Measurements from ENCODE around the gene ARHGEF28. TPM values are rescaled to one million over a fixed set of nuclear protein-coding genes. Genes with fewer than 3 reads are reported as not detected.

The ARHGEF28 gene
- total and polyA plus RNA-seq, 2 of the 4 experiments (the other 2 are of a cell fraction), result 3.6 to 16.0 TPM

DNA sequence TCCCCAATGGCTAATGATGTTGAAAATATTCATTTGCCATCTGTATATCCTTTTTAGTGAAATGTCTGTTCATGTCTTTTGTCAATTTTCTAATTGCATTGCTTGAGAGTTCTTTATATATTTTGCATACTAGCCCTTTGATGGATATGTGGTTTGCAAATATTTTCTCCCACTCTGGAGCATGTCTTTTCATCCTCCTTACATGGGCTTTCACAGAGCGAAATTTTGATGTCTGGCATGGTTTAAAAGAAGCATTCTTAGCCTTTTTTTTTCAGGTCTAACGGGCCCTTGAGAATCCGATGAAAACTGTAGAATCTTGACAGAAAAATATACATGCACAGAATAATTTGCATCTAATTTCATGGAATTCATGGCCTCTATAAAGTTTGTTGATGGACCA lies 44.7 kb downstream of the ARHGEF28 start:
- Histone ChIP-seq H3K9ac (ENCODE audit: low read depth, low read length) (no peak overlapping the region), H3K9me3 (ENCODE audit: control insufficient read depth, insufficient read depth, low read length) (no peaks in the 10 kb centered on the region), H4K8ac (ENCODE audit: low read depth in 2 of 2, low read length in 2 of 2) (no peak overlapping the region), H3K4me3 (ENCODE audit: insufficient read depth, low read depth, low read length) (no peak overlapping the region), H3K23ac (ENCODE audit: low read depth, low read length) (no peak overlapping the region), H3K4ac (ENCODE audit: low read depth, low read length) (no peak overlapping the region), H3K4me1 (ENCODE audit: control insufficient read depth, insufficient read depth, low read length) (peaks cover 19% of the 10 kb centered on the region), H4K91ac (ENCODE audit: insufficient read depth, low read depth, low read length) (no peak overlapping the region), H2BK5ac (ENCODE audit: low read depth, low read length, poor library complexity, severe bottlenecking) (no peak overlapping the region), H4K5ac (ENCODE audit: low read depth, low read length) (no peak overlapping the region), H2BK15ac (ENCODE audit: low read depth, low read length) (no peak overlapping the region), H3K27ac (ENCODE audit: insufficient read depth, low read length) (no peak overlapping the region), H4K20me1 (ENCODE audit: insufficient read depth, low read length) (no peaks in the 10 kb centered on the region), H3K56ac (ENCODE audit: extremely low read depth, insufficient read depth, low read length) (no peak overlapping the region), H3K27me3 (ENCODE audit: control insufficient read depth, insufficient read depth, low read length) (no peaks in the 10 kb centered on the region), H2BK20ac (ENCODE audit: low read depth, low read length) (no peak overlapping the region), H3K9me1 (ENCODE audit: insufficient read depth, low read length) (peaks cover 19% of the 10 kb centered on the region), H3K14ac (replicated peaks; ENCODE audit: low read depth, low read length) (no peak overlapping the region), H2AK9ac (replicated peaks; ENCODE audit: low read depth, low read length, poor library complexity) (no peak overlapping the region), H2AK5ac (ENCODE audit: low read depth, low read length) (no peak overlapping the region), H3K18ac (ENCODE audit: low read depth, low read length) (no peak overlapping the region), H3K79me1 (ENCODE audit: low read depth in 1 of 2, low read length in 2 of 2) (peaks cover 32 to 55% of the 10 kb centered on the region in 2 experiments), H3K4me2 (ENCODE audit: low read depth, low read length) (no peak overlapping the region), H2AFZ (replicated peaks; ENCODE audit: low read length, poor library complexity) (no peak overlapping the region), H3K36me3 (ENCODE audit: control insufficient read depth, insufficient read depth, low read length) (no peaks in the 10 kb centered on the region), H2BK120ac (ENCODE audit: low read depth, low read length) (no peak overlapping the region)
- in situ Hi-C loops (cut with MboI; ENCODE audit: low sequenced_read_pairs) (no loop called here), intact Hi-C loops (cut with micrococcal nuclease) (no loop called here), dilution Hi-C loops (cut with HindIII; ENCODE audit: low sequenced_read_pairs, unreplicated experiment) (no loop called here)
- no CpG with 5 or more reads among the region's 3 CpGs for WGBS, 2 experiments (ENCODE audit: extremely low coverage in 2 of 2, insufficient read length in 1 of 2)
- no peak for TF ChIP-seq MAFK (IDR thresholded peaks at IDR 0.05; ENCODE audit: low read depth, low read length)
- TF ChIP-seq RAD21 (IDR thresholded peaks at IDR 0.05; ENCODE audit: low read length), result no peak
- no peak for TF ChIP-seq ELK1 (IDR thresholded peaks at IDR 0.05; ENCODE audit: borderline replicate concordance, low read depth, low read length)
- no peak for TF ChIP-seq FOS (IDR thresholded peaks at IDR 0.05; ENCODE audit: low read depth, low read length)
- TF ChIP-seq MAZ (IDR thresholded peaks at IDR 0.05; ENCODE audit: borderline replicate concordance, low read depth, low read length), result no peak
- TF ChIP-seq BHLHE40 (IDR thresholded peaks at IDR 0.05; ENCODE audit: low read depth, low read length), result no peak
- TF ChIP-seq SMC3 (IDR thresholded peaks at IDR 0.05; ENCODE audit: low read depth, low read length), result no peak
- ATAC-seq (ENCODE audit: low read depth) (no peak), DNase-seq (no peak)
- BruUV-seq (replicated peaks), result no TSS peak
- CTCF ChIA-PET, result no interaction called here
- POLR2A ChIA-PET (ENCODE audit: unreplicated experiment), result no interaction called here
